Lower lobe of right lung (tissue), 2 donors: ENCODE data around the gene STYXL1. TPM values are rescaled to one million over a fixed set of nuclear protein-coding genes. Genes with fewer than 3 reads are reported as not detected.

Source experiments
- ATAC-seq, 2 donors: fragments of 200-7000 bp; cut with Tn5 transposase; one replicate each; pipeline ENCODE4 v1.9.1; 2020 to 2022; ENCODE audit warnings: mild to moderate bottlenecking in 2 of 2, moderate library complexity in 2 of 2
- DNase-seq: peaks from one replicate; pipeline ENCODE4 v3.0.0-alpha.2; 2020
- H3K27ac ChIP-seq: fragments of 200-600 bp; one replicate; pipeline ENCODE4 v1.8.0; 2022
- H3K27me3 ChIP-seq: fragments of 200-600 bp; one replicate; pipeline ENCODE4 v1.8.0; 2022; ENCODE audit warnings: low read depth
- H3K36me3 ChIP-seq: fragments of 200-600 bp; one replicate; pipeline ENCODE4 v1.8.0; 2022; ENCODE audit warnings: mild to moderate bottlenecking
- H3K4me1 ChIP-seq: fragments of 200-600 bp; one replicate; pipeline ENCODE4 v1.8.0; 2022
- H3K4me3 ChIP-seq: fragments of 200-600 bp; one replicate; pipeline ENCODE4 v1.8.0; 2022; ENCODE audit warnings: mild to moderate bottlenecking
- H3K9me3 ChIP-seq: fragments of 200-600 bp; one replicate; pipeline ENCODE4 v1.8.0; 2022
- CTCF ChIP-seq: fragments of 200-600 bp; IDR thresholded peaks from one replicate; pipeline ENCODE4 v1.8.0; 2022; ENCODE audit warnings: antibody characterized with exemption, mild to moderate bottlenecking
- intact Hi-C: fragments of 100-400 bp; cut with DNase I; formaldehyde crosslinking; loops from one replicate; pipeline ENCODE4 v1.11.0; 2022
- total RNA-seq: library from RNA; stranded (reverse); fragmentation: NEBNext Ultra II Directional; extraction: Animal tissue kit (Norgen Biotek cat#: 25700); gene quantifications from one replicate; pipeline ENCODE4 v1.2.1, GENCODE V29; 2021
- donor health status: DM: no; HTN: yes; CAD: no; lungs with severe emphysema.

STYXL1 gene
- total RNA-seq, 1 donor from 2014 or later, result 25.6 TPM

- Histone ChIP-seq H3K27me3 (no peaks in the 10 kb centered on the region), H3K36me3 (peaks cover 8% of the 10 kb centered on the region)
- peak; percentile 53 to 63 for ATAC-seq
Observed at GRCh38 chr7:76048668-76048988, 828 bp upstream of the STYXL1 start.

GRCh38 chr7:76047305-76047810, 442 bp downstream of the STYXL1 start:
- H3K27me3 ChIP-seq, result no peaks in the 10 kb centered on the region
- intact Hi-C loops, result no loop called here
- peak; percentile 3 to 12 for ATAC-seq
- H3K36me3 ChIP-seq, result peaks cover 8% of the 10 kb centered on the region
- H3K27ac ChIP-seq, result peak overlapping the region; percentile 97
- H3K9me3 ChIP-seq, result no peaks in the 10 kb centered on the region
- peaks cover 14% of the 10 kb centered on the region for H3K4me1 ChIP-seq
- TF ChIP-seq CTCF, result no peak
- peak overlapping the region; percentile 99 for H3K4me3 ChIP-seq
- DNase-seq, result no peak

More at GRCh38 chr7:76048668-76048988, 828 bp upstream of the STYXL1 start:
- H3K4me3 ChIP-seq, result peak overlapping the region; percentile 99
- peak overlapping the region; percentile 97 for H3K27ac ChIP-seq
- intact Hi-C loops, result no loop called here
- no peaks in the 10 kb centered on the region for H3K9me3 ChIP-seq
- H3K4me1 ChIP-seq, result peaks cover 14% of the 10 kb centered on the region
- DNase-seq, result peak; percentile 61
- no peak for TF ChIP-seq CTCF

- TF ChIP-seq CTCF, result no peak
- ATAC-seq, result no peak
- intact Hi-C loops, result no loop called here
Observed at GRCh38 chr7:76044375-76044865, 3.4 kb downstream of the STYXL1 start.

GRCh38 chr7:76040126-76040525, 7.7 kb downstream of the STYXL1 start:
- peaks cover 4% of the 10 kb centered on the region for H3K36me3 ChIP-seq
- peaks cover 4% of the 10 kb centered on the region for H3K4me1 ChIP-seq
- TF ChIP-seq CTCF, result no peak
- no peak for DNase-seq
- no peaks in the 10 kb centered on the region for H3K27me3 ChIP-seq
- no peaks in the 10 kb centered on the region for H3K9me3 ChIP-seq
- intact Hi-C loops, result no loop called here
- H3K4me3 ChIP-seq, result no peak overlapping the region
- no peak overlapping the region for H3K27ac ChIP-seq
- ATAC-seq, result no peak

More at GRCh38 chr7:76044375-76044865, 3.4 kb downstream of the STYXL1 start:
- Histone ChIP-seq H3K9me3 (no peaks in the 10 kb centered on the region), H3K36me3 (peaks cover 4% of the 10 kb centered on the region), H3K4me3 (no peak overlapping the region), H3K4me1 (peaks cover 9% of the 10 kb centered on the region), H3K27me3 (no peaks in the 10 kb centered on the region), H3K27ac (no peak overlapping the region)
- no peak for DNase-seq

GRCh38 chr7:76037310-76037709, 10.5 kb downstream of the STYXL1 start:
- DNase-seq (no peak), ATAC-seq (no peak)
- peaks cover 4% of the 10 kb centered on the region for H3K36me3 ChIP-seq
- intact Hi-C loops, result no loop called here
- H3K27me3 ChIP-seq, result no peaks in the 10 kb centered on the region
- peaks cover 4% of the 10 kb centered on the region for H3K4me1 ChIP-seq
- H3K4me3 ChIP-seq, result no peak overlapping the region
- no peak for TF ChIP-seq CTCF
- H3K27ac ChIP-seq, result no peak overlapping the region
- H3K9me3 ChIP-seq, result no peaks in the 10 kb centered on the region
